ENCODE results near the gene COMTD1.

COMTD1 gene

GRCh38 chr10:75272896-75273295 is 37.1 kb upstream of the COMTD1 start:
- TF ChIP-seq CTCF (IDR thresholded peaks at IDR 0.05; ENCODE audit: borderline replicate concordance, insufficient read depth, low read depth, low read length): no peak
- H3K4me3 ChIP-seq (ENCODE audit: low read depth, low read length): no peak overlapping the region

DNA sequence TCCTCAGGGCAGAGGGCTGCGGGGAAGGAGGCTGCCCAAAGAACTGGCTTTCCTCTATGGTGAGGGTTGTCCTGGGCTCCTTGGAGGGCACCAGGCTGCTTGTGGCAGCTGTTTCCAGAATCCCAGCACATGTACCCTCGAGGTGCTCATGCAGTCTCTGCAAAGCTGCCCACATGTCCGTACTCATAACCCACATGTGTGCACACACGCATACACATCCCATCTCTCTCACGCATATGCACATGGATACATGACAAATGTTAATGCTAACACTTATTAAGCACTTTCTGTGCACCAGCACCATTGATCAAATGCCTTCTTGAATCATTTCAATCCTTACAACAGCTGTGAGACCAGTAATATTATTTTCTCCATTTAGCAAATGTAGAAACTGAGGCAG is 36.3 kb upstream of the COMTD1 start:
- no peak overlapping the region for H3K4me3 ChIP-seq (ENCODE audit: low read depth, low read length)
- no peak for TF ChIP-seq CTCF (IDR thresholded peaks at IDR 0.05; ENCODE audit: borderline replicate concordance, insufficient read depth, low read depth, low read length)

DNA sequence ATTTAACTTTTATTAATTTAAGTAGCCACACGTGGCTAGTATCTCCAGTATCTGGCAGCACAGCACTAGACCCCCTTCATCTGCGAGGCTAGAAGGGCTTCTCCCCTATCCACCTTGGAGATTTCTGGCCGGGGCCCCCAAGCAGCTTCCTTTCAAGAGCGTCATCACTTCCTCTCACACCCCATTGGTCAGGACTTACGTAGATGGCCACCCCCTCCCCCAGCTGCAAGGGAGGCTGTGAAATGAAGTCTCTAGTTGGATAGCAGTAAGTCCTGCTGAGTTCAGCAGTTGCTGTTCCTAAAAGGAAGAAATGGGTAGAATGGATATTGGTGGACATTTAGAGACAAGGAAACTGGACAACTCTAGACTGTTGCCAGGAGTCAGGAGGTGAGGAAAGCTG is 33.8 kb upstream of the COMTD1 start:
- no peak for TF ChIP-seq CTCF (IDR thresholded peaks at IDR 0.05; ENCODE audit: borderline replicate concordance, insufficient read depth, low read depth, low read length)
- H3K4me3 ChIP-seq (ENCODE audit: low read depth, low read length): no peak overlapping the region

DNA sequence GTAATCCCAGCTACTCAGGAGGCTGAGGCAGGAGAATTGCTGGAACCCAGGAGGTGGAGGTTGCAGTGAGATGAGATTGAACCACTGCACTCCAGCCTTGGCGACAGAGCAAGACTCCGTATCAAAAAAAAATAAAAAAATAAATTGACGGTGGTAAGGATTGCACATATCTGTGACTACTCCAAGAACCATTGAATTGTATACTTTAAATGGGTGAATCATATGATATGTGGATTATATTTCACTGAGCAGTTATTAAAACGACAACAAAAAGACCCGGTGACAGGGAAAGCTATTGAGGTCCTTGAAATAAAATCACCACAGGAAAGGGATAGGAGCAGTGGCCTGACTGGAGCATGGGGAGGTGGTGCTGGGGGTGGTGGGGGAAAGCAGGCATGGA is 31.2 kb upstream of the COMTD1 start:
- H3K4me3 ChIP-seq (ENCODE audit: low read depth, low read length): no peak overlapping the region
- no peak for TF ChIP-seq CTCF (IDR thresholded peaks at IDR 0.05; ENCODE audit: borderline replicate concordance, insufficient read depth, low read depth, low read length)

GRCh38 chr10:75265856-75266255 is 30.1 kb upstream of the COMTD1 start:
- TF ChIP-seq CTCF (IDR thresholded peaks at IDR 0.05; ENCODE audit: borderline replicate concordance, insufficient read depth, low read depth, low read length): no peak
- H3K4me3 ChIP-seq (ENCODE audit: low read depth, low read length): no peak overlapping the region

DNA sequence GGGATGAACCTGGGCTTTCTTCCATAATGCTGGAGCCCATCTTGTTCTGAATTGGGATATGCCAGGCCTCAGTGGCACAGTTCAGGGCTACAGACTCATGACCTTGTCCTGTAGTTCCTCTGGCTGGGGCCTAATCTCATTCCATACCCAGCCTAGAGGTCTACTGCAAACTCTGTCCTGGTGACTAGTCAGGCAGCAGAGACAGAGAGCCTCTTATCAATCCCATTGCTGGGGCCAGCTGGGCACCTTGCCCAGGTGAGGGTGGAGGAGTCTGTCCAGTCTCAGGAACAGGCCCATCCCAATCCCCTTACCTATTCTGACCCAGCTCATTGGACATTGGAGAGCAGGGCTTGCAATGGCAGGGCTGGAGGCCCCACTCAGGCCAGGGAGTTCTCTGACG is 28.0 kb upstream of the COMTD1 start:
- no peak overlapping the region for H3K4me3 ChIP-seq (ENCODE audit: low read depth, low read length)
- TF ChIP-seq CTCF (IDR thresholded peaks at IDR 0.05; ENCODE audit: borderline replicate concordance, insufficient read depth, low read depth, low read length): no peak

- H3K4me3 ChIP-seq (ENCODE audit: low read depth, low read length): no peak overlapping the region
- no peak for TF ChIP-seq CTCF (IDR thresholded peaks at IDR 0.05; ENCODE audit: borderline replicate concordance, insufficient read depth, low read depth, low read length)
Measured at GRCh38 chr10:75261813-75262705, 26.3 kb upstream of the COMTD1 start.

All from GM12875 (cell line).